Osteoblast (primary cell): ENCODE results near the gene KIAA1217. TPM values are rescaled to one million over a fixed set of nuclear protein-coding genes. Genes with fewer than 3 reads are reported as not detected.
A peak's percentile ranks its signal among the peaks of the same experiment; 100 is the strongest.
"Not testable (repeated sequence)": the region's sequence is repeated elsewhere in the genome, so short reads cannot be mapped to it uniquely, and the experiment has no call there.

Experiments
- DNase-seq: peaks from one replicate; pipeline ENCODE4 v3.0.0; 2011; ENCODE audit warnings: low spot score, mixed read lengths; ENCODE audit not compliant: insufficient read length; ENCODE audit errors: missing footprints
- H2AFZ ChIP-seq: 2 replicates; pipeline ENCODE4 v1.6.0; 2011; ENCODE audit warnings: mild to moderate bottlenecking, low read length
- H3K27ac ChIP-seq: 2 replicates; pipeline ENCODE4 v1.5.1; 2011; ENCODE audit warnings: mild to moderate bottlenecking, low read depth, low read length, moderate library complexity
- H3K27me3 ChIP-seq: 2 replicates; pipeline ENCODE4 v1.6.0; 2012; ENCODE audit warnings: mild to moderate bottlenecking, control low read depth, inconsistent platforms, low read length, moderate library complexity; ENCODE audit not compliant: insufficient read depth
- H3K36me3 ChIP-seq: 2 replicates; pipeline ENCODE4 v1.5.1; 2011; ENCODE audit warnings: mild to moderate bottlenecking, low read length, control low read depth, moderate library complexity; ENCODE audit not compliant: insufficient read depth
- H3K4me1 ChIP-seq: 2 replicates; pipeline ENCODE4 v1.5.1; 2011; ENCODE audit warnings: mild to moderate bottlenecking, low read length, control low read depth, moderate library complexity; ENCODE audit not compliant: insufficient read depth
- H3K4me2 ChIP-seq: 2 replicates; pipeline ENCODE4 v1.6.0; 2011; ENCODE audit warnings: mild to moderate bottlenecking, low read length; ENCODE audit not compliant: insufficient read depth
- H3K4me3 ChIP-seq: fragments of 200-600 bp; sonication (generic); 3 replicates; pipeline ENCODE4 v1.5.1; 2012; ENCODE audit warnings: mild to moderate bottlenecking, low read length, inconsistent platforms; ENCODE audit not compliant: insufficient read depth
- H3K79me2 ChIP-seq: 2 replicates; pipeline ENCODE4 v1.6.0; 2012; ENCODE audit warnings: mild to moderate bottlenecking, low read length, control low read depth, inconsistent platforms; ENCODE audit not compliant: insufficient read depth
- H3K9me3 ChIP-seq: 2 replicates; pipeline ENCODE4 v1.5.1; 2011; ENCODE audit warnings: low read depth, low read length, control low read depth
- H4K20me1 ChIP-seq: 2 replicates; pipeline ENCODE4 v1.6.0; 2012; ENCODE audit warnings: mild to moderate bottlenecking, low read length, control low read depth; ENCODE audit not compliant: insufficient read depth
- CTCF ChIP-seq: IDR thresholded peaks from 2 replicates; pipeline ENCODE4 v1.5.1; 2011; ENCODE audit warnings: mild to moderate bottlenecking, low read depth, low read length, moderate library complexity; ENCODE audit errors: extremely low read depth
- total RNA-seq: library from RNA; depleted of rRNA; stranded (reverse); fragments of >200 nt; gene quantifications from 2 replicates; pipeline ENCODE4 v1.2.3, GENCODE V29; 2012

The KIAA1217 gene
- total RNA-seq, 1 donor: 51.0 TPM

GRCh38 chr10:24349379-24350001, 140.6 kb downstream of the KIAA1217 start:
- TF ChIP-seq CTCF: no peak
- Histone ChIP-seq H3K27ac (peak overlapping the region; percentile 54), H3K4me1 (peaks cover 31% of the 10 kb centered on the region), H2AFZ (no peak overlapping the region), H3K9me3 (no peaks in the 10 kb centered on the region), H3K79me2 (no peaks in the 10 kb centered on the region), H3K27me3 (no peaks in the 10 kb centered on the region), H4K20me1 (no peaks in the 10 kb centered on the region), H3K4me3 (no peak overlapping the region), H3K36me3 (no peaks in the 10 kb centered on the region), H3K4me2 (peak overlapping the region; percentile 23)
- peak; percentile 19 for DNase-seq

- Histone ChIP-seq H3K4me3 (no peak overlapping the region), H3K79me2 (no peaks in the 10 kb centered on the region), H3K27me3 (no peaks in the 10 kb centered on the region), H3K27ac (peak overlapping the region; percentile 54), H3K4me2 (peak overlapping the region; percentile 23), H2AFZ (no peak overlapping the region), H3K36me3 (no peaks in the 10 kb centered on the region), H4K20me1 (no peaks in the 10 kb centered on the region), H3K4me1 (peaks cover 24% of the 10 kb centered on the region), H3K9me3 (no peaks in the 10 kb centered on the region)
- peak; percentile 13 for DNase-seq
- no peak for TF ChIP-seq CTCF
These were observed 141.4 kb downstream of the KIAA1217 start for GRCh38 chr10:24350070-24350921.

GRCh38 chr10:24350922-24351225, 141.9 kb downstream of the KIAA1217 start:
- not testable (repeated sequence) for H3K4me2 ChIP-seq, H2AFZ ChIP-seq, DNase-seq, H3K79me2 ChIP-seq, H3K9me3 ChIP-seq, H4K20me1 ChIP-seq, H3K36me3 ChIP-seq, H3K4me3 ChIP-seq, H3K27me3 ChIP-seq
- Histone ChIP-seq H3K27ac (peak overlapping the region; percentile 54), H3K4me1 (peaks cover 24% of the 10 kb centered on the region)

GRCh38 chr10:24351961-24352360, 143.0 kb downstream of the KIAA1217 start:
- H2AFZ ChIP-seq: no peak overlapping the region
- no peak for DNase-seq
- H3K27ac ChIP-seq: no peak overlapping the region
- H3K4me1 ChIP-seq: peaks cover 24% of the 10 kb centered on the region
- H3K4me2 ChIP-seq: no peak overlapping the region
- no peaks in the 10 kb centered on the region for H4K20me1 ChIP-seq
- TF ChIP-seq CTCF: no peak
- no peaks in the 10 kb centered on the region for H3K36me3 ChIP-seq
- no peak overlapping the region for H3K4me3 ChIP-seq
- no peaks in the 10 kb centered on the region for H3K9me3 ChIP-seq
- no peaks in the 10 kb centered on the region for H3K79me2 ChIP-seq
- H3K27me3 ChIP-seq: no peaks in the 10 kb centered on the region
